ENCODE data around the gene SPATA20. TPM values are rescaled to one million over a fixed set of nuclear protein-coding genes. Genes with fewer than 3 reads are reported as not detected.

Gene SPATA20
- total and polyA plus RNA-seq, 2 of the 13 experiments (the other 11 are each of a cell fraction or from before 2014, with no cell fraction given) = 36.1 to 64.8 TPM

GRCh38 chr17:50533720-50534148 lies 13.2 kb upstream of the SPATA20 start (continued):
- TF ChIP-seq ZNF547 (CRISPR knock-in tag; IDR thresholded peaks at IDR 0.05) (0 out of 2 replicates have a peak, but pooled peaks have one; percentile 15), DNMT3B (CRISPR knock-in tag; conservative IDR thresholded peaks at IDR 0.05) (no peak), HMG20B (CRISPR knock-in tag; conservative IDR thresholded peaks at IDR 0.05) (no peak), RAD51 (IDR thresholded peaks at IDR 0.05; ENCODE audit: borderline replicate concordance) (no peak), SP2 (CRISPR knock-in tag; IDR thresholded peaks at IDR 0.05) (no peak), MED1 (CRISPR knock-in tag; IDR thresholded peaks at IDR 0.05) (no peak), JUNB (CRISPR knock-in tag; IDR thresholded peaks at IDR 0.05; ENCODE audit: borderline replicate concordance) (peak; percentile 11; the same call in 1 of the 2 replicates), ZNF253 (CRISPR knock-in tag; IDR thresholded peaks at IDR 0.05; ENCODE audit: borderline replicate concordance) (no peak), LBX2 (CRISPR knock-in tag; IDR thresholded peaks at IDR 0.05; ENCODE audit: borderline replicate concordance) (no peak), HMG20A (CRISPR knock-in tag; IDR thresholded peaks at IDR 0.05; ENCODE audit: borderline replicate concordance) (no peak), ZBTB26 (CRISPR knock-in tag; IDR thresholded peaks at IDR 0.05; ENCODE audit: borderline replicate concordance) (no peak), HNRNPL (IDR thresholded peaks at IDR 0.05; ENCODE audit: low read depth, low read length) (0 out of 2 replicates have a peak, but pooled peaks have one; percentile 5), TARDBP (CRISPR knock-in tag; IDR thresholded peaks at IDR 0.05) (no peak), ZNF703 (CRISPR knock-in tag; IDR thresholded peaks at IDR 0.05; ENCODE audit: borderline replicate concordance) (no peak), ZNF256 (CRISPR knock-in tag; conservative IDR thresholded peaks at IDR 0.05) (no peak), FOXK1 (CRISPR knock-in tag; IDR thresholded peaks at IDR 0.05; ENCODE audit: borderline replicate concordance, low read depth) (no peak), HIC2 (CRISPR knock-in tag; IDR thresholded peaks at IDR 0.05; ENCODE audit: low read depth) (no peak), ZNF563 (CRISPR knock-in tag; IDR thresholded peaks at IDR 0.05) (no peak), SOX6 (IDR thresholded peaks at IDR 0.05) (no peak), SOX6 (CRISPR knock-in tag; IDR thresholded peaks at IDR 0.05) (no peak)
- TF ChIP-seq, protein P1, sequence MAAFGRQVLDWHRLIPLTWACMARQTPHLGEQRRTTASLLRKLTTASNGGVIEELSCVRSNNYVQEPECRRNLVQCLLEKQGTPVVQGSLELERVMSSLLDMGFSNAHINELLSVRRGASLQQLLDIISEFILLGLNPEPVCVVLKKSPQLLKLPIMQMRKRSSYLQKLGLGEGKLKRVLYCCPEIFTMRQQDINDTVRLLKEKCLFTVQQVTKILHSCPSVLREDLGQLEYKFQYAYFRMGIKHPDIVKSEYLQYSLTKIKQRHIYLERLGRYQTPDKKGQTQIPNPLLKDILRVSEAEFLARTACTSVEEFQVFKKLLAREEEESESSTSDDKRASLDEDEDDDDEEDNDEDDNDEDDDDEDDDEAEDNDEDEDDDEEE (CRISPR knock-in tag; IDR thresholded peaks at IDR 0.05) = peak; percentile 57; the same call in 1 of the 2 replicates
- TF ChIP-seq, protein P2, sequence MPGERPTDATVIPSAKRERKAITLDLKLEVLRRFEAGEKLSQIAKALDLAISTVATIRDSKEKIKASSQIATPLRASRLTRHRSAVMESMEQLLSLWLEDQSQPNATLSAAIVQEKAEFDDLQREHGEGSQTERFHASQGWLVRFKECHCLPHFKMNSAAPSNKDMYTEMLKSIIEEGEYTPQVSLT (CRISPR knock-in tag; IDR thresholded peaks at IDR 0.05; ENCODE audit: borderline replicate concordance, low read depth) = no peak
- TF ChIP-seq, protein P3, sequence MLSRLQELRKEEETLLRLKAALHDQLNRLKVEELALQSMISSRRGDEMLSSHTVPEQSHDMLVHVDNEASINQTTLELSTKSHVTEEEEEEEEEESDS (CRISPR knock-in tag; IDR thresholded peaks at IDR 0.05; ENCODE audit: borderline replicate concordance) = no peak

Measured in HepG2 (cell line).